ENCODE results near the gene VAV3. TPM values are rescaled to one million over a fixed set of nuclear protein-coding genes. Genes with fewer than 3 reads are reported as not detected.

The VAV3 gene
- total RNA-seq, 2 donors from 2014 or later, result 73.0 to 135 TPM

DNA sequence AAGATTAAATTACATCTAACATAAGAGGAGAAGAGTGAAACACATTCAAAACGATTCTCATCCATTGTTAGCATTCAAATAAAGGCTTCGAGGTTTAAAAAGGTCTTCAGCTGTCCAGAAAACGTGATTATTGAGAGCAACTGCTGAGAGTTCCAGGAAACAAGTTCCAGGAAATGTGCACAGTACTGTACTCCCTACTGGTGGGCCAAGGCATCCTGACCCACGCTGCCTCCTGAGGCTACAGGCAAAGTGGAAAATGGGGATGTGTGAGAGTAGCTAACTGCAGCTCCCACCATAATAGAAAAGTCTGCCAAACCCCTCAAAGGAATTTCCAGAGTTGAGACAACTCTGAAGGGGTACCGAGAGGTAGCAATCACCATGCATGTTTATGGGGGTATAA lies 2.0 kb downstream of the VAV3 start:
- no peaks in the 10 kb centered on the region for H3K36me3 ChIP-seq
- peaks cover 9% of the 10 kb centered on the region for H3K27me3 ChIP-seq
- intact Hi-C loops (cut with DNase I), result no loop called here
- H3K9ac ChIP-seq (ENCODE audit: low read depth in 2 of 2, low read length in 2 of 2), result peak overlapping the region in 1 of 2 donors; percentile 4
- no peak for DNase-seq
- H3K27ac ChIP-seq, result peak overlapping the region; percentile 54
- TF ChIP-seq, protein P1, sequence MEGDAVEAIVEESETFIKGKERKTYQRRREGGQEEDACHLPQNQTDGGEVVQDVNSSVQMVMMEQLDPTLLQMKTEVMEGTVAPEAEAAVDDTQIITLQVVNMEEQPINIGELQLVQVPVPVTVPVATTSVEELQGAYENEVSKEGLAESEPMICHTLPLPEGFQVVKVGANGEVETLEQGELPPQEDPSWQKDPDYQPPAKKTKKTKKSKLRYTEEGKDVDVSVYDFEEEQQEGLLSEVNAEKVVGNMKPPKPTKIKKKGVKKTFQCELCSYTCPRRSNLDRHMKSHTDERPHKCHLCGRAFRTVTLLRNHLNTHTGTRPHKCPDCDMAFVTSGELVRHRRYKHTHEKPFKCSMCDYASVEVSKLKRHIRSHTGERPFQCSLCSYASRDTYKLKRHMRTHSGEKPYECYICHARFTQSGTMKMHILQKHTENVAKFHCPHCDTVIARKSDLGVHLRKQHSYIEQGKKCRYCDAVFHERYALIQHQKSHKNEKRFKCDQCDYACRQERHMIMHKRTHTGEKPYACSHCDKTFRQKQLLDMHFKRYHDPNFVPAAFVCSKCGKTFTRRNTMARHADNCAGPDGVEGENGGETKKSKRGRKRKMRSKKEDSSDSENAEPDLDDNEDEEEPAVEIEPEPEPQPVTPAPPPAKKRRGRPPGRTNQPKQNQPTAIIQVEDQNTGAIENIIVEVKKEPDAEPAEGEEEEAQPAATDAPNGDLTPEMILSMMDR (IDR thresholded peaks at IDR 0.05), result no peak
- no peaks in the 10 kb centered on the region for H3K4me1 ChIP-seq
- H3K4me3 ChIP-seq, result peak overlapping the region; percentile 40
- no peaks in the 10 kb centered on the region for H3K9me3 ChIP-seq

DNA sequence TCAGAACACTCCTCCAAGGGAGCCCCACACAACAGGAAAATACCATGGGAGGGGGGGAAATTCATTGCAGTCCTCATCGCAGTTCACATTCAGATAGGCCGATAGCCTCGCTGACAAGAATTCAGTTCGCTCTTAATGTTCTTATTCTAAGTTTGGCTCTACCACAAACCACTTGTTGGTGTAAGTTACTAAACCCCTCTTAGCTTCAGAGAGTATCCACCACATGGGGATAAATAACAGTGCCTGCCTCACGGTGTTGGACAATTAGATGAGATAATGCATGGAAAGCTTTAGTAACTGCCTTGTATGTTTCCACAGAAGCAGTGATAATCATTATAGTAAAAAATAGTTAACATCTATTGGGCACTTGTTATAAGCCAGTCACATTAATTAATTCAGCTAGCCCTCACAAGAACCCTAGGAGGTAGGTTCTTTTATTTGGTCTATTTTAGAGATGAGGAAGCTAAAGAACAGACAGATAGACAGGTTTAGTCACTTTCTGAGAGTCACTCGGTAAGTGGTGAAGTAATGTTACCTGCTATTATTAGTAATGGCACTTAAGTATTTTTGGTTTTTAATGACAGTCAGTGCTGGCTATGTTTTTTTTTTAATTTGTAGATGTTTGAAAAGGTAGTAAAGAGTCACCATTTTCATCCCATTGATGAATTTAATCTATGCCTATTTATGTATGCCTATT lies 10.1 kb downstream of the VAV3 start:
- Histone ChIP-seq H3K4me1 (no peaks in the 10 kb centered on the region), H3K9ac (ENCODE audit: low read depth in 2 of 2, low read length in 2 of 2) (no peak overlapping the region), H3K9me3 (no peaks in the 10 kb centered on the region), H3K27me3 (no peaks in the 10 kb centered on the region), H3K27ac (no peak overlapping the region), H3K36me3 (no peaks in the 10 kb centered on the region), H3K4me3 (no peak overlapping the region)
- intact Hi-C loops (cut with DNase I), result no loop called here
- TF ChIP-seq, protein P1 (IDR thresholded peaks at IDR 0.05), result no peak
- DNase-seq, result no peak

DNA sequence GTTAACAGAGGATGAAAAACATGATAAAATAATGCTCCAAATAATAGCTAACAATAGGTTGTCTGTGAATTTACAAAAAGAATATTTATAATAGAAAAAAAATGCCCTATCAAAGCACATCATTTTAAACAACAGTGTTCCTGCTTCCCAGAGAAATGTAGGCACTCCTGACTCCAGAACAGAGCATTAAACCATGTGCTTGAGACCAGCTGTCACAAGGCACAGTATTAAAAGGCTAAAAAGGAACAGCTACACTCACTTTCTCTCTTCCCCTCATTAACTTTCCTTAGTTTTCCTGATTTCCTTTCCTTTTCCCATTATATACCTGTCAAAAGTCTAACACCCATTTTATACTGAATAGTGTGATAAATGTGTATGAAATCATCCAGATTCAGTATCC lies 10.9 kb downstream of the VAV3 start:
- intact Hi-C loops (cut with DNase I), result no loop called here
- Histone ChIP-seq H3K27me3 (no peaks in the 10 kb centered on the region), H3K9ac (ENCODE audit: low read depth in 2 of 2, low read length in 2 of 2) (no peak overlapping the region), H3K4me3 (no peak overlapping the region), H3K4me1 (no peaks in the 10 kb centered on the region), H3K36me3 (no peaks in the 10 kb centered on the region), H3K27ac (no peak overlapping the region), H3K9me3 (no peaks in the 10 kb centered on the region)
- TF ChIP-seq, protein P1 (IDR thresholded peaks at IDR 0.05), result no peak
- DNase-seq, result no peak

DNA sequence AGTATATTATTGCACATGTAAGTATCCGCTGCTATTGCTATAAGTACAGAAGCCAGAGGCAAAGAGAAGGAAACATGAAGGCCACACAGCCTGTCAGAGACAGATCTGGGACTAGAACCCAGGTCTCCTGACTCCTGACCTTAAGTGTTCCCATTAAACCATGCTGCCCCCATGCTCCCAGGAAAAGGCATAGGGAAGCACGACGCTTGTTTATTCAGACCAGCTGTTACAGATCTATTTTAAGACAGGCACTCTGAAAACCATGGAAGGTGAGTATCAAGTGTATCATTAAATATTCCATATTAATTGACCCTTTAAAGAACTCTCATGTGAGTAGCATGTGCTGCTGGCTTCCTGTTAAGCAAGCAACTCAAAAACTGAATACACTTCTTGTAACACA lies 11.4 kb downstream of the VAV3 start:
- Histone ChIP-seq H3K9ac (ENCODE audit: low read depth in 2 of 2, low read length in 2 of 2) (no peak overlapping the region), H3K4me3 (no peak overlapping the region), H3K36me3 (no peaks in the 10 kb centered on the region), H3K9me3 (no peaks in the 10 kb centered on the region), H3K27ac (no peak overlapping the region), H3K27me3 (no peaks in the 10 kb centered on the region), H3K4me1 (no peaks in the 10 kb centered on the region)
- no peak for DNase-seq
- intact Hi-C loops (cut with DNase I), result no loop called here
- TF ChIP-seq, protein P1 (IDR thresholded peaks at IDR 0.05), result no peak

DNA sequence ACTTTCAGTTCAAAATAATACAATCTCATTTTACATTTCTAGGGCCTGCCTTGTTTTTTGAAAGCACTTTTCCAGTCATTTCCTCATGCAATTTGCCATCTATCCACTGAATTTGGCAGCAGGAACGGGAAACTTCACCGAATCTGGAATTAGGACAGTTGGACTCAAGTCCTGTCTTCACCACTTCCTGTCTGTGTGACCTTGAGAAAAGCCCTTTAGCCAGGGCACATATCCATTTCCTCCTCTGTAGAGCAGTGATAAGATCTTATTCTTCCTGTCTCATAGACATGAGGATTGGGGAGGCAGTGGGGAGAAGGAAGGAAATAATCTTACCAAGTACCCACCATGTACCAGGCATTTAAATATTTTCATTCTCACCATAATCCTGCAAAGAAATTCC lies 12.0 kb downstream of the VAV3 start:
- H3K27ac ChIP-seq, result peak overlapping the region; percentile 27
- intact Hi-C loops (cut with DNase I), result no loop called here
- no peaks in the 10 kb centered on the region for H3K4me1 ChIP-seq
- no peak overlapping the region for H3K9ac ChIP-seq (ENCODE audit: low read depth in 2 of 2, low read length in 2 of 2)
- TF ChIP-seq, protein P1 (IDR thresholded peaks at IDR 0.05), result no peak
- DNase-seq, result no peak
- H3K9me3 ChIP-seq, result no peaks in the 10 kb centered on the region
- H3K27me3 ChIP-seq, result no peaks in the 10 kb centered on the region
- no peaks in the 10 kb centered on the region for H3K36me3 ChIP-seq
- no peak overlapping the region for H3K4me3 ChIP-seq

All from colonic mucosa (tissue), 4 donors.